CD4-positive, alpha-beta T cell treated with Interferon gamma for 1 hour (primary cell): Measurements from ENCODE around the gene EMP2.
"Not testable (repeated sequence)": the region's sequence is repeated elsewhere in the genome, so short reads cannot be mapped to it uniquely, and the experiment has no call there.

Experiments used
- DNase-seq: peaks from one replicate; pipeline ENCODE4 v3.0.0-alpha.2; 2020

Gene EMP2

DNA sequence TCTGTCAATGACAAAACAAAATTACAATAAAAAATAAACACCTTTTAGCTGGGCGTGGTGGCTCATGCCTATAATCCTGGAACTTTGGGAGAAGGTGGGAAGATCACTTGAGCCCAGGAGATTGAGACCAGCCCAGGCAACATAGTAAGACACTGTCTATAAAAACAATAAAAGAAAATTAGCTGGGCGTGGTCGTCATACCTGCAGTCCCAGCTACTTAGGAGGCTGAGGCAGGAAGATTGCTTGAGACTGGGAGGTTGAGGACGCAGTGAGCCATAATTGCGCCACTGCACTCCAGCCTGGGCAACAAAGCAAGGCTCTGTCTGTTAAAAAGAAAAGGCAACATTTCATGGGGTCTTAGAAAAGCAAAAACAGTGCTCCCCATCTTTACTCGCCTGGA, 32.7 kb downstream of the EMP2 start:
- no peak for DNase-seq

- no peak for DNase-seq
These were observed 37.0 kb downstream of the EMP2 start for GRCh38 chr16:10543231-10543977.

- DNase-seq = no peak
These were observed 39.0 kb downstream of the EMP2 start for GRCh38 chr16:10541366-10541765.

DNA sequence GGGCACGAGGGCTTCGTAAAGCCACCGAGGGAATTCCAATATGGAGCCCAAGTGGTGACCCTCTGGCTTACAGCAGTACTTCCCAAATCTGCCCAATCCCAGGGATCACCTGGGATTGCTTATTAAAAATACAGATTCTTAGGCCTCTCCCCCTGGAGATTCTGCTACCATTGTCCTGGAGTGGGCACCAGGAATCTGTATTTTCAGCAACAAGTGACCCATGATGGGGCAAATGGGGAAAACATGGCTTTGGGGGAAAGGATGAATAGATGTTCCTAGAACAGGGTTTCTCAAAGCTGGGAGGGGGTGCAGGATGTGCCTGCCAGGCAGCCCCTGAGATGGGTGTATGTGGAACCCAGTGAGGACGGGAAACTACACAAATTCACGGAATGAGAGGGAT, 40.6 kb downstream of the EMP2 start:
- no peak for DNase-seq

DNA sequence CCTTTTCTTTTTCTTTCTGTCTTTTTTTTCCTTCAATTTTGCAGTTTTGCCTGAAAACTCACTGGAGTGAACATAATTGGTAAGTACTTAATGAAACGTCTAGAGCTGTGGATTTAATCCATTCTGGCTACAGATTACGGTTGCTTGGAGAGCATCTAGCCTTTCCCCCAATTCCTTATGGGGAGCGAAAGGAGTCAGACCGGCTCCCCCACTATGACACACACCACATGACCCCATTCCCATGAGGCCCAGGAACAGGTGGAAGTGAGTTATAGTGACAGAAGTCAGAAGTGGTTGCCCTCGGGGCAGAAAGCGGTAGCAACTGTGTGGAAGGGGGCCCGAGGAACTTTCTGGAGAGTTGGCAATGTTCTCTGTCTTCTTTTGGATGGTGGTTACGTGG, 41.2 kb downstream of the EMP2 start:
- no peak for DNase-seq

DNA sequence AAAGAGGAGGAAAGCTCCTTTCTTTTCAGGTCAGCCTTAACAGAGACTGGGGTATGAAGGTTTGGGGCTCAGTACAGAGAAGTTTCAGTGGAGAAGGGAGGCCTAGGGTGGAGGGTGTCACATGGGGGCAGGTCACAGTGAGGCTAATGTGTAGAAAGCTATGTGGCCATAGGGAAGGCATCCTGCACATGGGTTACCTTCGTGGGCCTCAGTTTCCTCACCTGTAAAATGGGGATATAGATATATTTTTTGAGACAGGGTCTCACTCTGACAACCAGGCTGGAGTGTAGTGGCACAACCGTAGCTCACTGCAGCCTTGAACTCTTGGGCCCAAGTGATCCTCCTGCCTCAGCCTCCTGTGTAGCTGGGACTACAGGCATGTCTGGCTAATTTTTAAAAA, 41.8 kb downstream of the EMP2 start:
- no peak for DNase-seq

DNA sequence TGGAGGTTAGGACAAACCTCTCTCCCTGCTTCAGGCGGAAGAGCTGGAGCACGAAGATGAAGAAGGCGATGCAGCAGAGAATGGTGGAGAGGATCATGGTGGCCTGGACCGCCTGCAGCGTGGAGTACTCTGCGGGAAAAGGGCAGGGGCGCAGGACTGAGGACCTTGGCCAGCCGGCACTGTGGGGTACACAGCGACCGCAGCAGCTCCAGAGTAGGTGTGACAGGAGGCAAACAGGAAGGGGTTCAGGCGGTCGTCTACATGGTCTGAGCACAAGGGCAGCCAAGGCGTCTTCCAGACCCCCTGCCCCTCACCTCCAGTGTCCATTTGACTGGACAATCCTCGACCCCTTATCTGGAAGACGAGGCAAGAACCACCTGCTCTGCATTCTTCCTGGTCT, 42.5 kb downstream of the EMP2 start:
- no peak for DNase-seq

- no peak for DNase-seq
These were observed 43.5 kb downstream of the EMP2 start for GRCh38 chr16:10536814-10537389.

DNA sequence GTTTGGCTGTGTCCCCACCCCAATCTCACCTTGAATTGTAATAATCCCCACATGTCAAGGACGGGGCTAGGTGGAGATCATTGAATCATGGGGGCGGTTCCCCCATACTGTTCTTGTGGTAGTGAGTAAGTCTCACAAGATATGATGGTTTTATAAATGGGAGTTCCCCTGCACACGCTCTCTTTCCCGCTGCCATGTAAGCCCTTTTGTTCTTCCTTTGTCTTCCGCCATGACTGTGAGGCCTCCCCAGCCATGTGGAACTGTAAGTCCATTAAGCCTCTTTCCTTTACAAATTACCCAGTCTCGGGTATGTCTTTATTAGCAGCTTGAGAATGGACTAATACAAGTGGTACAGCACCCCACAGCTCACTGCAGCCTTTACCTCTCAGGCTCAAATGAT, 44.1 kb downstream of the EMP2 start:
- DNase-seq = not testable (repeated sequence)

- DNase-seq = no peak
These were observed 44.9 kb downstream of the EMP2 start for GRCh38 chr16:10535461-10535860.

DNA sequence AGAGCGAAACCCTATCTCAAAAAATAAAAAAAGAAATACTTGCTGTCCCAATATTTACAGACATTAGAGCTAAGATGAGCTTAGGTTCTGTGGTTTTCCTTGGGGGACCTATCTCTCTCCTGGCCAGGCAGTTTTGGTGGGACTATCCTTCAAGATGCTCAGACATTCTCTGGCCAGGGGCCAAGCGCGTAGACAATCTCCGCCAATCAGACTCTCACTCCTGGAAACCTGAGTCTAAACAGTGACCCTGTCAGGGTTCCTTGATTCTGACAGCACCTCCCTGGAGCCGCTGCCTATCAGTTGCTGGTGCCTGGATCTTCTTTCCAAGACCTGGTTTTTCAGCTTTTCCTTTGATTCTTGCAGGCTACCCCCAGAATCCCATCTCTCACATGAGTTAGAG, 45.6 kb downstream of the EMP2 start:
- no peak for DNase-seq

DNA sequence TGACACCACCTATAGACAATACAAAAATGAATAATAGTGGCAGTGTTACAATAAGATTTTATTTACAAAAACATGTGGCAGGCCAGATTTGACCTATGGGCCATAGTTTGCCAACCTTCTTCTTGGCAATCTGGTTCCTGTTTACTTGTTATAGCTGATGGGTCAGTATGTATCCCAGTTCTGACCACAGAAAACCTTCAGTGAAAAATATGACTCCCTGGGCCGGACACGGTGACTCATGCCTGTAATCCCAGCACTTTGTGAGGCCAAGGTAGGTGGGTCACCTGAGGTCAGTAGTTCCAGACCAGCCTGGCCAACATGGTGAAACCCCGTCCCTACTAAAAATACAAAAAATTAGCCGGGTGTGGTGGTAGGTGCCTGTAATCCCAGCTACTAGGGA, 46.8 kb downstream of the EMP2 start:
- DNase-seq = not testable (repeated sequence)

DNA sequence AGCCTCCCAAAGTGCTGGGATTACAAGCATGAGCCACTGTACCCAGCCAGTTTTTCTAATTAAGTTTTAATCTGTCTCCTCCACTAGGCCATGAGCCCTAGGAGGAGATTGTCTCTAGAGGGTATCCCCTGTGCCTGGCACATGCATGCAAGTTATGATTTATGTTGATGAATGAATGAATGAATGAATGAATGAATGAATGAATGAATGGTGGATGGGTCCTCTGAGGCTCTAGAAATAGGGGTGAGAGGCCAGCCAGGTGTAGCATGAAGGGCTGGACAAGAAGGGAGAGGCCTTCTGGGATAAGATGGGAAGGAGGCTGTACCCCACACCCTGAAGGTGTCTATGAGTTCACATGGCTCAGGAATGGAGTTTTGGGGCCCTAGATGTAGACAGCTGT, 48.8 kb downstream of the EMP2 start:
- DNase-seq = no peak

DNA sequence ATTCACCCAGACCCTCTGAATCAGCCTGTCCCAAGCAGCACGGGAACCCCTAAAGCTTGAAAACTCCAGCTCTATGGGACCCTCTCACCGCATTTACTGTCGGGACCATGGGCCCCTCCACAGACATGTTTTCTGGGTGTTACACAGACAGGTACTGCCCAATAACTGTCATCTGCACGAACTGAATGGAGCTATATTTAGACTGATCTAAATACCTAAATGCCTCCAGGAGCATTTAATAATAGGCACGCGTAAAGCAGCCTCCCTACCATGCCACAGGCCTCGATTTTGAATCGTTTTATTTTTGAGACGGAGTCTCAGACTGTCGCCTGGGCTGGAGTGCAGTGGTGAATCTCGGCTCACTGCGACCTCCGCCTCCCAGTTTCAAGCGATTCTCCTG, 49.7 kb downstream of the EMP2 start:
- DNase-seq = no peak

DNA sequence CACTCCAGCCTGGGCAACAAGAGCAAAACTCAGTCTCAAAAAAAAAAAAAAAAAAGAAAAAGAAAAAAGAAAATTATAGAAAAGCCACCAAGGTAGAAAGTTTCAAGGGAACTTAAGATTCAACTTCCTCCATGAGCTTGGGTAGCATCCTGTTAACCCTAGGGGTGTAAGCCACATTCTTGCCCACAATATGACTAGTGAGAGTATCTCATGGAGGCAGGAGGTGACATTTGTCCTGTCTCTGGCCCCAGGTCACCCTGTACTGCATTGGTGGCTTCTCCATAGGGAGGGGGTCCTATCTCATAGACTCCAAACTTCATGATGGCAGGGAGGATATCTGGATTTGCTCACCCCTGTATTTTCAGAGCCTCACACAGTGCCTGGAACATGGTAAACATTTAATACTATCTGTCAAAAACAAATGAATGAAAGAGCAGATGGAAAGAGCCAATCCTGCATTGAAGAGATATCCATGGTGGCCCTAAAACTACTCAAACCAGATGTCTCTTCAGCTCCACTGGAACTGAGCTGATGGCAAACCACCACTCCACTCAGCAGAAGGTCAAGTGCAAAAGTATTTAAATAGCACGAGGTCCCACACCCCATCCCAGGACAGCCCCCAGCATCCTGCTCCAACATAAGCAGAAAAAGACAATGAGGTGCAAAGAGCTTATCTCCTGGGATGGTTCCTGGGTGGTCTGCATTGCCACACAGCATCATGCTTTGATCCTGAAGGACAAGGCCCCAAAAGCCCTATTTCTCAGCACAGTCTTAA, 50.3 kb downstream of the EMP2 start:
- no peak for DNase-seq

GRCh38 chr16:10528635-10529034, 51.8 kb downstream of the EMP2 start:
- no peak for DNase-seq

DNA sequence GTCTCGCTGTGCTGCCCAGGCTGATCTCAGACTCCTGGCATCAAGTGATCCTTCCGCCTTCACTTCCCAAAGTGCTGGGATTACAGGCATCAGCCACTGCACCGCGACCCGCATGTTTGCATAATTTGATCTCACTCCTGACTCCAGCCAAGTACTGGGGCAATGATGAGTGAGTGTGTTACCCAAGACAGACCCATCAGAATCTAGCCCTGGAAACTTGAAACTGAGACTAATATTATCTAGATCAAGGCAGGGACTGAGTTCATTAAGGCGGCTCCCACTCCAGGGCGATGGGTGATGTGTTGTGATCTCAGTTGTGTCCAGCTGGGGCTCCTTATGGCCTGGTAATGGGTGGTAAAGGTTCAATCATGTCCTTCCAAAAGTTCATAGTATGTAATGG, 53.4 kb downstream of the EMP2 start:
- no peak for DNase-seq

DNA sequence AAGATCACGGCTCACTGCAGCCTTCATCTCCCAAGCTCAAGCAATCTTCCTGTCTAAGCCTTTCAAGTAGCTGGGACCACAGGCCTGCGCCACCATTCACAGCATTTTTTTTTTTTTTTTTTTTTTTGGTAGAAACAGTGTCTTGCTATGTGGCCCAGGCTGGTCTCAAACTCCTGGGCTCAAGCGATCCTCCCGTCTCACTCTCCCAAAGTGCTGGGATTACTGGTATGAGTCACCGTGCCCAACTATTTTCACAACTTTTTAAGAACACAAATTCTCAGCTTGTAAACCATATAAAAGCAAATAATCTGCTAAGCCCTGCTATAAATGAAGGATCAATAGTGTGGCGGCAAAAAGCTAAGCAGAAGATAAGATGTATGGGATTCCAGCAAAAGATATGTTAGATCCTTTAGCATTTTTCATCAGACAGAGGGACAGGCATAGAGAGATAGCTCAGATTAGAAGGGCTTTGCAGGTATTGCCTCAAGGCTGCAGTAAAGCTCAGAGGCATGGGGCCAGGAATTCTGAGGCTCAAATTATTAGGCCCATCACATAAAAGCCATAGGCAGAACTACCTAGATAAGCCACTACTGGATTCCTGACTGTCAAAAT, 55.1 kb downstream of the EMP2 start:
- no peak for DNase-seq

DNA sequence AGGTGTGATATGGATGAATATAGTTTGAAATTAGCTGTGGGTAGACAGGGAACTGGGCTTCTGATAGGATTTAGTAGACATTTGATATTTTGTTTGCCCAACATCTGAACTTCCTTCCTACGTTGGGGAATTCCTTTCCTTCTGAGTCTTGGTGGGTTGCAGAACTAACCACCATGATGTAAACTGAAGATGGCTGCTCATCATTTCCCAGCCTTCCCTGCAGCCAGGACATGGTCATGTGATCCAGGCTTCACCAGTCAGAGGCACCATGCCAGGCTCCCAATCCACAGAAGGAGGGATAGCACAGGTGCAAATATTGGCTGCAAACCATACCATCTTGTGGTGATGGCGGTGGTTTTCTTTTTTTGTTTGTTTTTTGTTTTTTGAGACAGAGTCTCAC, 57.4 kb downstream of the EMP2 start:
- DNase-seq = no peak

DNA sequence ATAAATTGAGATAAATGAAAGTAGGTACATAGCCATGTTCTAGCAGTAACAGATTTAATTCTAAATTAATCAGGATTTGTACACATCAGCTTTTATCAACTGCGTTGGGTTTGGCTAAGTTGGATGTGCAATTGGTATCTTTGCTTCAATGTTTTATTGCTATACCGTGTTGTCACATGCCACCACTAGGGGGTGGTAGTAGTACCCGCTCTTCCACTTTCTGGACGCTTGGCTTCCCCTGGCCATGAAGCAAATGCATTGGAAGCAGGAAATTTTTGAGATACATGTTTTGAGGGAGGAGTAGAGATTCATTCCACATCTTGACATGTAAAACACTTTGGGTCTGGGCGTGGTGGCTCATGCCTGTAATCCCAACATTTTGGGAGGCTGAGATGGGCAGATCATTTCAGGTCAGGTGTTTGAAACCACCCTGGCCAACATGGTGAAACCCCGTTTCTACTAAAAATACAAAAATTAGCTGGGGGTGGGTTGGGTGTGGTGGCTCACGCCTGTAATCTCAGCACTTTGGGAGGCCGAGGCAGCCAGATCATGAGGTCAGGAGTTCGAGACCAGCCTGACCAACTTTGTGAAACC, 58.6 kb downstream of the EMP2 start:
- DNase-seq = peak; percentile 33

DNA sequence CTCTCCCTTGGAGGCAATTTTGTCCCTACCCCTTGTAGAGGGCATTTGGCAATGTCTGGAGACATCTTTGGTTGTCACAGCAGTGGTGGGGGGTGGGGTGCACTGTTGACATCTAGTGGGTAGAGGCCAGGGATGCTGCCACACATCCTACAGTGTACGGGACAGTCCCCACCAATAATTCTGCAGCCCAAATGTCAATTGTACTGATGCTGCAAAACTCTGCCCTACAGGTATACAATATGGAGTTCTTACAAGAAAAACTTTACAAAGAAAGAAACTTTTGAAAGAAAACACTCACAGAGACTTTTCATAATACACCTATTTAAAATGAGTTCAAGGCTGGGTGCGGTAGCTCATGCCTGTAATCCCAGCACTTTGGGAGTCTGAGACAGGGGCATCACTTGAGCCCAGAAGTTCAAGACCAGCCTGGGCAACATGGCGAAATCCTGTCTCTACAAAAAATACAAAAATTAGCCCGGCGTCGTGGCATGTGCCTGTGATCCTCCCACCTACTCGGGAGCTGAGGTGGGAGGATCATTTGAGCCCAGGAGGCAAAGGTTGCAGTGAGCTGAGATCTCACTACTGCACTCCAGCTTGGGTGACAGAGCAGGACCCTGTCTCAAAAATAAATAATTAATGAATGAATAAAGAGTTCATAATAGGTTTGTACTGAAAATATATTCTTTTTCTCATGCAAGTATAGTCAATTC, 59.4 kb downstream of the EMP2 start:
- DNase-seq = no peak
